NCI-H345 (cell line): ENCODE results near the gene MAN2C1.
"Not testable (repeated sequence)": the region's sequence is repeated elsewhere in the genome, so short reads cannot be mapped to it uniquely, and the experiment has no call there.

Experiments
- DNase-seq: peaks from one replicate; lab custom pipeline; 2025; lab: John Stamatoyannopoulos, UW

MAN2C1 gene

GRCh38 chr15:75367913-75368688 lies at the start of gene MAN2C1:
TSS of gene MAN2C1 (minus strand) at chr15:75368607. CDS start at chr15:75368583, 24 bp downstream.
- peak; percentile 94 for DNase-seq

DNA sequence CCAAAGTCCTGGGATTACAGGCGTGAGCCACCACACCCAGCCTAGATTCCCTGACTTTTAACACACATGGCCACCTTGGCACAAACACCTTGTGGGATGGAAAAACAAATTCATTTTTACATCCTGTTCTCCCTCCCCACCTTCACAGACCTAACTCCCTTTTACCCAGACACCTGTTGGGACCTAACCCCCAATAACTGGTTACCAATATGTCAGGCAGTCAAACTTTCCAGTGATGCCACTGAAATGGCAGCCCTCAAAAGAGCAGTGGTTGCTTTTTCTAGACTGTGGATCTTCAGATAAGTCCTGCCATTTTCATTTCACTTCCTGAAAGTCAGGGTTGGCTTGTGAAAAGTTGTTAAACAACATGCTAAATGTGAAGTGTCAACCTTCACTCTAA lies 48.2 kb upstream of the MAN2C1 start:
- DNase-seq = no peak

DNA sequence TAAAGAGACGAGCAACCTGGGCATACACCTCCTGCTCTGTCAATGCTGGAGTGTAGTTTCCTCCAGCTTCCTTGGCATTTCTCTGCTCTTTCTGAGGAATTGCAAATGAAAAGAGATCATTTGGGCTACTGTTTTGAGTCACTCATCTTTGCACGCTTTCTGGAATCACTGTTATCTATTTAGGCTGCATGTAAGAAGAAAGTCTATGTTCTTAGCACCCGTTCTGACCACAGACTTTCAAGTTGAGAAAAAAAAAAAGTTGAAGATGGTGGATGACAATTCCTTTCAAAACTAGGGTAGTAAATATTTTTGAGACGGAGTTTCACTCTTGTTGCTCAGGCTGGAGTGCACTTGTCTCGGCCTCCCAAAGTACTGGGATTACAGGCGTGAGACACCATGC lies 41.8 kb upstream of the MAN2C1 start:
- DNase-seq = no peak

GRCh38 chr15:75407083-75407482 lies 38.7 kb upstream of the MAN2C1 start:
- DNase-seq = no peak

DNA sequence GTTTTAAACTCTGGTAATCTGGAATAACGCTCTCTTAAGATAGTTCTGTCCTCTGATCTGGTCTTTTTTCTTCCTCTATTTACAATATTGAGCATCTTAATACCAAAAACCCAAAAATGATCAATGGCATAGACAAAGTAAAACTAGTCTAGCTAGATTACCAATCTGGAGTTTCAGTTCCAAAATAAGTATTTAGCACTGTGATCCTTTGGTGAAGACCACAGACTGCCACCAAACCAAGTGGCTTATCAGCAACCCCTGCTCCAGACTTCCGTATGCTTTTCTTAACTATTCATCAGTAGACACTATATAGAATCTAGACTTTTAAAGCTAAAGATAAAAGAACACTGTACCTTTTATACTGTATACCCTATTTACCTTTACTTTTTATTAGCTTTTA lies 35.5 kb upstream of the MAN2C1 start:
- DNase-seq = no peak

GRCh38 chr15:75397494-75397893 lies 29.1 kb upstream of the MAN2C1 start:
- DNase-seq = no peak

GRCh38 chr15:75389791-75390382 lies 21.5 kb upstream of the MAN2C1 start:
- DNase-seq = peak; percentile 47

DNA sequence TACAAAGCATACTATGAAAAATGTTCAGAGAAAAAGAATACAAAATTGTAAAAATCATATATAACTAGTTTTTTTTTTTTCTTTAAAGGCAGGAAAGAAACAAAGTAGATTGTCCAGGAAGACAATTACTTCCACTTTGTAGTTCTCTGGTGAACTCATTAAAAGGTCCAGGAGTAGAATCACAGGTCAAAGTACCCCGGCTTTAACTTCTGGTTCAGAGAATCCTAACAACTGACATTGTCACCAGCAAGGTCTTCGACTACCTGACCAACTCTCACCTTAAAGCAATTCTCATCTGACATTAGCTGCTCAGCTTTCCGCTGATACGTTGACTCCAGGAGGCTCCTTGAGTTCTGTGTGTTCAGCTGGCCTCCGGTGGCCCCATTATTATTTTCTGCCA lies 15.6 kb upstream of the MAN2C1 start:
- DNase-seq = not testable (repeated sequence)

DNA sequence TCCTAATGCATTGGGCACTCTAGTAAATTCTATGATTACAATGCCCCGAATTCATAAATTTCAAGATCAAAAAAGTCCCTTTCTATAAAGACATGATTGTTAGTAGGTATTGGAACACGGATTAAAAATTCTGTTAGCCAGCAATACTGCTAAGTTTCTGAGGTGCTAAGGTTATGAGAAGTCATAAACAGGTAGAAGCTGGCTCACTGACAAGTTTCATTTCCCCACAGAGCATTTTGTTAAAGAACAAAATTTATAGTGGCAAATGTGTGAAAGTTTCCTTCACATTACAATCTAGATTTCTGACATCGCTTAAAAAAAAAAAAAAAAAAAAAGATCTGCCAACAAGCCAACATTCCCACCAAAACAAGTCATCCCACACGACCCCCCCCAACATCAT lies 12.4 kb upstream of the MAN2C1 start:
- DNase-seq = no peak

- DNase-seq = no peak
Observed at GRCh38 chr15:75371901-75372688, 3.7 kb upstream of the MAN2C1 start.

DNA sequence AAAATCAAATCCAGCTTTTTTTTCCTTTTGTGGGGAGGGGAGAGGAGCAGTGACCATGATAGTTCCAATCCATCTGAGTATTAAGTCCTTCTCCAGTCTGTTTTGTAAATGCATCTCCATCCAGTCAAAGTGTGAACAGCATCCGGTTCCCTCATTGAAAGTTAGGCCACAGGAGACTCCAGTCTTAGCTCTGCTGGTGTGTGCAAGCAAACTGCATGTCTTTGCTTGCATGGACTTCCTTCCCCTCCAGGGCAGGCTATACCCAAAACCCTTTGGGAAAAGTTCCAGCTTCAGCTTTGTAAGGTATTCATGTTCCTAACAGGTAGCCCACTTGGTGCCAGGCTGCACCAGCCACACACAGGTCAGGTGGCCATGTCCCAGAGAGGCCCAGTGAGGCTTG lies 3.1 kb upstream of the MAN2C1 start:
- DNase-seq = no peak

- DNase-seq = no peak
Observed at GRCh38 chr15:75369897-75370581, 1.6 kb upstream of the MAN2C1 start.

DNA sequence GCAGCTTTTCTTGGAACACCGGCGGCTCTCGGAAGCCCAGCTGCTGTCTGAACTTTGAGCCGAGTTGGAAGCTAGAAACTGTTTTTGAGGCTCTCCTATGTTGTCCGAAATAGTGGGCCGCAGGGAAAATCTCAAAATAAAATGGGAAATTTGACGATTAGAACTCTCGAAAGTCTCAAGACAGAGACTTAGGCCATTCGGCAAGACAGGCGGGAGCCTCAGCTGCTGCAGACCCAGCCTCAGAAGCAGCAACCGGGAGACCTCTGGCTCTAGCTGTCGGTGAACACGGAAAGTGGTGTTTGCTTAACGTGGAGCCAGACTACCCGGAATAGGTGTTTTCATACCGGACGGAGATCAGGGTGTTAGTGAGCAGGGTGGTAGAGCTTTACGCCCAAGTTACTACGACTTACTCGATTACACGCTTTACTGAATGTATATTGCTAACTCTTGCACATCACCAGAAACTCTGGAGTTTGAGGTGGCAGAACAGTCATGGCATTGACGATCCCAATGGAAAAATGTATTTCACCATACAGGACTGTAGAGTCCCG lies 357 bp upstream of the MAN2C1 start:
- DNase-seq = peak; percentile 33

DNA sequence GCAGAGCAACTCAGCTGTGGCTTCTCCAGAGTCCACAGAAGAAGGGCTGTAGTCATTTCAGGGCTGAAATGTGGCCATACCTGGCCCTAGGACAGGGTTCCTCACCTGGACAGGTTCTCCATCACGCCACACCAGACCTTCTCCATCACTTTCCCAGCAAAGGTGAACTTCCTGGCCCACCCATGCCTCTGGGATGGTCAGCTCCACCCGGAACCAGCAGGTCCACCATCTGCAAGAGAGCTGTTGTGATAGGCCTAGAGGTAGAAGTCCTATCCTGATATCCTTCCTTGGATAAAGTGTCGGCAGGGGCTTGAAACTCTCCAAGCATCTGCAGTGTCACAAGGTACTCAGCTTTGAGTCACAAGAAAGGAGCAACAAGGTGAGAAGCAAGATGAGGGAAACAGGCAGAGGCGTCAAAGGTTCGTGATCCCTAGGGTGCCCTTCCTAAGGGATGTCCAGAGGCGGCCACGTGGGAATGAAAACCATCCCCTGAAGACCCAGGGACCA lies 948 bp downstream of the MAN2C1 start:
- DNase-seq = no peak

DNA sequence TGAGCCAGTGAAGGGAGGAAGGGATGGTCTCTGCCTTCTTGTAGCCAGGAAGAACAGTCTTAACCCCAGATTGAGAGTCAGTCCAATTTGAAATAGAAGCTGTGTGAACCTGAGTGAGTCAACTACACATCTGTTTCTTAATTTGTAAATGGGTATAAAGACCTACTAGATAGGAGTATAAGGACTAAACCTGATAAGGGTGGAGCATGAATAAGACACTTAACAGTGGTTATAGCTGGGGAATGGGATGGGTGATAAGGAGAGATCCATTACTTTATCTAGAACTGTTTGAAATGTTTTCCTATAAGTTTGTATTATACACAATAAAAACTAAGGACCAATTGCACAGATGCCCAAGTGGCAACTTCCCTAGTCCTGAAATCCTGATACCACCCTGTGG lies 1.4 kb downstream of the MAN2C1 start:
- no peak for DNase-seq

GRCh38 chr15:75366163-75366562 lies 2.2 kb downstream of the MAN2C1 start:
- DNase-seq = no peak

GRCh38 chr15:75364881-75365280 lies 3.5 kb downstream of the MAN2C1 start:
- no peak for DNase-seq

- DNase-seq = no peak
Observed at GRCh38 chr15:75363786-75364185, 4.6 kb downstream of the MAN2C1 start.

GRCh38 chr15:75362642-75363249 lies 5.7 kb downstream of the MAN2C1 start:
- DNase-seq = no peak

DNA sequence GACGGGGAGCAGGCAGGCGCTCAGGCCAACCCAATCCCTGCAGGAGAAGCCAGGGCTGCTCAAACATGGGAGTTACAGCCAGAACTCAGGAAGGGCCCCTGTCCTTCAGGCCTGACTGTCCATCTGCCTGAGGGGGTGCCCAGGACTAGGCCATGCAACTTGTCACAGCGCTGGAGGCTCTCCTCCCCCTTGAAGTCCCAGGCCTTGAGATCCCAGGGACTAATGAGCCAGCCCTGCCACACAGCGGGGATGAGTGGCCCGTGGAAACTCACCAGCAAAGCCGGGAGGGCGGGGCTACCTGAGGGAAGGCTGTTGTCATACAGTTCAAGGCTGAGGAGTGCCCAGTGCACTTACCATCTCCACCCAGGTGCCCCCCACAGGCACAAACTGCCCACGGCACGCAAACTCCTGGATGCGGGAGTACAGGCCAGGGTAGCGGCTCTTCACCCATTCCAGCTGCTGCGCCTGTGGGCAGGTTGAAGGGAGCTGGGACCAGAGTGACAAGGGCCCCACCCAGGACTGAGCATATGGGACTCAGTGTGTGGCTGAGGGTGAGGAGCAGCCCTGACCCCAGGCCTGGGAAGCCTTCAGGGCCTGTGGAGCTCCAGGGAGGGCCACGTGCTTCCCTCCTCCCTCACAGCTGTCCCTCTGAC lies 6.3 kb downstream of the MAN2C1 start:
- DNase-seq = no peak
